CD4-positive, alpha-beta T cell treated with Interferon gamma for 1 hour (primary cell): ENCODE measurements around the gene FSTL4.

ENCODE experiments used
- DNase-seq: peaks from one replicate; pipeline ENCODE4 v3.0.0-alpha.2; 2020

The FSTL4 gene

DNA sequence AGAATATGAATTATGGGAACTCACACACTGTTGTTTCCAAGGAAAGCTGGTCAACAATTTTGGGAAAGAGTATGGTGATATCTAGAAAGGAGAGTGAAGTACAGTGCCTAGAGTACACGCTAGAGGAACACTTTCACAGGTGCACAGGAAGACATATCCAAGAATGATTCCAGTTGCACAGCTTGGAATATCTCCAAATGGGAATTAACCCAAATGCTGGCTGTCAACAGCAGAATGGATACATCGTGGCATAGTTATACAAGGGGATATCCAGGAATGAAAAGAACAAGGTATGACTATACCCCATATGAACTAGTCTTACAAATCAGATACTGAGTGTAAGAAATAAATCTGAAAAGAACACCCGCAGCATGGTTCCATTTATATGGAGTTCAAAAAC, 231.3 kb downstream of the FSTL4 start:
- DNase-seq, result no peak

DNA sequence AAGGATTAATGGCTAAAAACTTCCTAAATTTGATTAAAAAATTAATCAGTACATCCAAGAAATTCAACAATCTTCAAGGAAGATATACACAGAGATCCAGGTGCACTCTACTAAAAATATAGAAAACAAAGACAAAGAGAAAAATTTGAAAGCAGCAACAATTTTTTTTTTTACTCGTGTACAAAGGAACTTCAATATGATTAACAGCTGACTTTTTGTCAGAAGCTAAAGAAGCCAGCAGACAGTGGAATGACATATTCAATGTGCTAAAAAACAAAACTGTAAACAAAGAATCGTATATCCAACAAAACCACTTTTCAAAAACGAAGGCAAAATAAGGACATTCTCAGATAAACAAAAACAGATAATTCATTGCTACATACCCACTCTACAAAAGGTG, 234.6 kb downstream of the FSTL4 start:
- DNase-seq, result no peak

DNA sequence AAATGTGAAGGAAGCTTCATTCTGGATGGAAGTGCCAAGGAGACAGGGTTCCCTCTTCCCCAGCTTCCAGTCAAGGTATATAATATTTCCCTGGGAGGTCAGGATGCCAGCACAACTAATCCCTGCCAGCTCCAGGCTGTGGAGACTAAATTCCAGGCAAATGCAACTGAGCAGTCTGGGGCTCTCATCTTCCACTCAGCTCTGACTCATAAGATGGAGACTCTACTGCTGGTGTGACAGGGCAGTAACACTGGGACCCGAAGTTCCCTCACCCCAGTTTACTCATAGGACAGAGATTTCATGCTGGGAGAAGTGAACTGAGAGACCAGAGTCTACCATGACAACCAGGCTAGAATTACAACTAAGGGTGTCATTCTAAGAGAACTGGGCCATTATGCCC, 235.4 kb downstream of the FSTL4 start:
- no peak for DNase-seq

DNA sequence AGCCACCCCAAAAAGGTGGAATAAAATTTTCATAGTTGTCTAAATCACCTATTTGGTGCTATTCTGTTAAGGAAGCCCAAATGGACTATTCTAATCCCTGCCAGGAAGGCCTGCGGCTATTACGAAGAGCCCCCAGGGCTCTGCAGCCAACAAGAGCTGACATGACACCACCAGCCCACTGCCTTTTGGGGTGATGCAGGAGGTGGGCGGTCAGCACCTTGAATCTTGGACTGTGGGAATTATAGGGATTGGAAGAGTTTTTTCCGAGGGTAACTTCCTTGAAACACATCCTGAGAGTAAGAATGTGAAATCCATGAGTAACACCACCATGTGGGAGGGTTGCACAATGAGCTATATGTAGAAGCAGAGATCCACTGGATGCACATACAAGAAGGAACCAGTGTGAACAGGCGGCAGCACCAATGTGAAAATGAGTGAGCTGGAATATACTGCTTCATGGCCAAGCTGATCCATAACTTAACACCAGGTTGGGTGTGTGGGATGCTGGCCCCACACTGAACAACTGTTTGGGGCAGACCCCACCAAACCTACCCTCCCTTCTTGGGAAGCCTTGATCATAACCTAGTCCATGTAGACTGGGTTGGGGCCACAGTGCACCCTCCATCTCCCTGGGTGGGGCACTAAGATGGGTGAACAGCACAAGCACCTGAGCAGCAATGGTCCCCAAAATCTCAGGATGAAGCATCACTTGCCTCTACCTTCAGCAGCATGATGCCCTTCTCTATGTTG, 239.0 kb downstream of the FSTL4 start:
- no peak for DNase-seq

DNA sequence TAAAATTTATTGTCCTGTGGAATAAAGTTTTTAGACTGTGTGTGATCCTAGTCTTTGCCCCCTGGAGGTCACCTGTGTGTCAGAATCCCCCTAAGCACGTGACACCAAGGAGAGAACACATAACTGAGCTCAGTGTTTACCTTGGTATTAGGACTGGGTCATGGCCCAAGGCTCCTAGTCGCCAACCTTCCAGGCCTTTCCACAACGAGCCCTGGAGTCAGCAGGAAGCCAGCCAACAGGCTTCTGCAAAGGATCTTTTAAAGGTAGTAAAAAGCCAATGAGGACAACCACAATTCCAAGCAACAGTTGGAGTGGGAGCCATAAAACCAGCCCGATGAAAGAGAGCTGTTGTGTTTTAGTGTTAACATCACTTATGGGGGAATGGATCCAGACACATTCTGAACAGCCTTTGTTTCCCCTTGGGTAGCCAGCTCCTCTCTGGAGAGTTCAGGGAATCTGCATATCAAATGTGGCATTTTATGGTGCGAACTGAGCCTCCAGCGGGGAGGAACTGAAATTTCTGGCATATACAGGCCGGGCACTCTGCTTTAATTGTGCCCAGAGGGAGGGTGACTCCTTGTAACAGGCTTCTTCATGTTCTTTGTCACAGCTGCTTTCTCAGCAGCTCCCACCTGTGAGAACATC, 239.9 kb downstream of the FSTL4 start:
- DNase-seq, result no peak

DNA sequence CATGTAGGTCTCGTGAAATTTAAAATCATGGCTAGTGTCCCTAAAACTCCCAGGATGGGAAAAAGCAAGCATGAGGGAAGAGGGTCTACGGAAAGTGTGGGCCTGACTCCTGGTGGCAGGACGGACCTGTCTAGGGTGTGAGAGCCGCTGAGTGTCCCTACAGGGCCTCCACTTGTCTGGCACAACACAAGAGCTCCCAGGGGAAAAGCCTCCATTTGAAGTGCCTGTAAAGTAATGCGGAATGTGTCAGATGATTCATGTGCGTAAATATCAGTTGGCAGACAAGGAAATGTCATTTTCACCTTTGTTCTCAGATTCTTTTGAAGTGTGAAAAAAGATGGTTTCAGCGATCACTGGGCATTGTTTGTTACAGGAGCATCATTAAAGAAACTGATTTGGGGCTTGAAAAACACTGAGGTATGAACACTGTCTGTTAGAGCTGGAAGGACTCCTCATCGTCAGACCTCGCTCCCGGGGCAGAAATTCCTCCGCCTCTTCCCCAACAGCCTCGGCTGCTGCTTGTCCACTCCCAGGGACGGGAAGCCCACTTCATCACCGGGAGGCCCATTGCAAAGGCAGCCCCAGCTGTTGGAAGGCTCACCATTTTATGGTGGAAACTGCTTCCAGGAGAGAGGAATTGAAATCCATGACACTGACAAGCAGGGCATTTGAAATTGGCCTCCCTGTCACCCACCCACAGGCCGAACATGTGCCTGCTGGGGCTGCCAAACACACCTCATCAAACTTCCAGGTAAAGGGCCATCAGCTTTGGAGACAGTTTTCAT, 240.8 kb downstream of the FSTL4 start:
- no peak for DNase-seq

DNA sequence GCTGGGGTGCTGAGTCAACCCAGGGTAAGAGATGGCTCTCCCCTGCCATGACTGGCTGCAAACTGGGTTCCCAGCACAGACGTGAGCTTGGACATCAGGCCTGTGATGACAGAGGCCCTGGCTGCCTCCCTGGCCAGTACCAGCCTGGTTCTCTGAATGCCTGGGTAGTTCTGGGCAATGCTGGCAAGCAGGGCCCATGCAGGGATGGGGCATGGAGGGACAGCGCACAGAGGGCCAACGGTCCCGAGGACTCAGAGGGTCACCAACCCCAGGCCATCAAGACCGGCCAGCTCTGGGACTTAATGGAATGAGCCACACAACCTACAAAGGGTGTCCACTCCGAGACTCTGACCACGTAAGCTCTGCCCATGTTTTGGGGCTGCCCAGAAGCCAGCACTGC, 241.4 kb downstream of the FSTL4 start:
- DNase-seq, result no peak

DNA sequence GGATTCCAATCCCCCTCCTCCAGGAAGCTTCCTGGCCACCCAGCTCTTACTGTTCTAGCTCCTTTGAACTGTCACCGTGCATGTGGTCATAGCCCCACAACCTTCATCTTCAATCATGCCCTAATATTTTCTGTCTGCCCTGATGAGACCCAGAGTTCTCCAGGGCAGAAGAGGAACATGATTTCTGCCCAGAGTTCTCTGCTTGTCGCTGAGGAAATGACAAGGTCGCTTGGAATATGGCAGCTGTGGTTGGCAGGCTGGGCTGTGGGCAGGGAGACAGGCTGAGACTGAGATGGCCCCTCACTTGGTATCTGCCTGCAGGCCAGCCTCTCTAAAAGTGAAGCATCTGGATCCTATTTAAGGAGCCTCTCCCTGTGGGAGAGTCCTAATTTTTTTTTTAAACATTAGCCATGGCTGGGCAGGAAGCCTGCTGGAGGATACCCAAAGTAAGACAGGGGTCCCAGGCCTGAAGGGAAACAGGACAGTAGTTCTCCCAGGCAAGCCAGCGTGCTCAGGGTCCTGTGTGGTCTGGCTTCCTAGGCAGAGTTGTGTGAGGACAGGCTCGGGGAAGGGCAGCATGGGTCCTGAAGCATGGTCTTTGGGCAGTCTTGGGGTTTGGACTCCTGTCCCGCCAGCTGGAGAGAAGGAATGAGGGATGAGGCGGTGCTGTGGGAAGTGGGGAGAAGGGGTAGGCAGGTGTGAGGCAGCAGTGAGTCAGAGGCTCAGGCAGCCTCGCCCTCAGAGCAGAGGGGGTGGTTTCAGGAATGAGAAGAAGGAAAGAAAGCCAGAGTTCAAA, 242.1 kb downstream of the FSTL4 start:
- DNase-seq, result no peak

DNA sequence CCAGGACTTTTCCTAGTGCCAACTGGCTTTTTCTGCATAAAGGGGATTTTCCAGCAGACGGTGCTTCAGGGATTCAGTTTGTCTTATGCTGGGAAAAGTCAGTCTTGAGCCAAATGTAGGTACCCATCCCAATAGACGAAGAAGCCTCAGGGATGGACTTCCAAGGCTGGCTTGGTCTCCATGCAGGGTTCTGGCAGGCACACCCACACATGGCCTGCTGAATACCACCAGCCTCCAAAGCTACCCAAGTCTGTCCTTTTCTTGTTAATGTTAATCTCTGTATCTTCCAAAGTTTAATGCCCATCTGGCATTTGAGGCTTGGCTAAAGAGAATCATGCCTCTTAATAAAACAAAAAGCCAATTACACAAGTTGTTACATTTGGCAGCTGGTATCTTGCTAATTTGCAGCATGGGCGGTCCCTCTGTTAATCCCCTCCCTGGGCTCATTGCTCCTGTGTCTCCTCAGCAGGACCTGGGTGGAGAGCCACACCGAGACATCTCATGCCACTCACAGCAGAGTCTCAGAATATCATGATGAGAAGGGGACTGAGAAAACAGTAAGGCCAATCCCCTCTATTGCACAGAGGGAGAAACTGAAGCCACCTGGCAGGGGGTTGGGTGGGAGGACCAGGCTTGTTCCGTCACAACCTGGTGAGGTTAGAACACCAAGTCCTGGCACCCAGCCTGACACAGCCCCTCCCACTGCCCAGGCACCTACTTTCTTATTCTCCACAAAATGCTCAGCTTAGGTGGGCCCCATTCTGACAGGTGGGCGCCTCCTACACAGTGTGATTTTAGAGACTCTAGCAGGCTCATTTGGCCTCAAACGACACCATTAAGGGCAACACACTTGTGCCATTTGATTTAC, 243.2 kb downstream of the FSTL4 start:
- no peak for DNase-seq

DNA sequence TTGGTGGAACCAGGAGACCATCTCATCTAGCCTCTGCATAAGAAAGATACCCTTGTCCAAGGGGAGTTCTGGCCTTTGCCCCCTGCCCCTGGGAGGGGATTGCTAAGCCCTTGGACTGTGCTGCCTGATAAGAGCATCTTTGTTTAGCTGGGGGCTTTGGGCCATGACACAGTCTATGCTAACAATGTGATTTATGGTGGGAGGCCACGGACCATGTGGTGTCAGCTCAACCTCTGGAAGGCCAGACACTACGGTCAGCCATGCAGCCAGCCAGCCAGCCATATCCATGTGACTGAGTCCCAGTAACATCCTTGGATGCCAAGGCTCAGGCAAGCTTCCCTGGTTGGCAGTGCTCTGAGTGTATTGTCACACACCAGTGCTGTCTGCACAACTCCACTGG, 244.4 kb downstream of the FSTL4 start:
- no peak for DNase-seq

DNA sequence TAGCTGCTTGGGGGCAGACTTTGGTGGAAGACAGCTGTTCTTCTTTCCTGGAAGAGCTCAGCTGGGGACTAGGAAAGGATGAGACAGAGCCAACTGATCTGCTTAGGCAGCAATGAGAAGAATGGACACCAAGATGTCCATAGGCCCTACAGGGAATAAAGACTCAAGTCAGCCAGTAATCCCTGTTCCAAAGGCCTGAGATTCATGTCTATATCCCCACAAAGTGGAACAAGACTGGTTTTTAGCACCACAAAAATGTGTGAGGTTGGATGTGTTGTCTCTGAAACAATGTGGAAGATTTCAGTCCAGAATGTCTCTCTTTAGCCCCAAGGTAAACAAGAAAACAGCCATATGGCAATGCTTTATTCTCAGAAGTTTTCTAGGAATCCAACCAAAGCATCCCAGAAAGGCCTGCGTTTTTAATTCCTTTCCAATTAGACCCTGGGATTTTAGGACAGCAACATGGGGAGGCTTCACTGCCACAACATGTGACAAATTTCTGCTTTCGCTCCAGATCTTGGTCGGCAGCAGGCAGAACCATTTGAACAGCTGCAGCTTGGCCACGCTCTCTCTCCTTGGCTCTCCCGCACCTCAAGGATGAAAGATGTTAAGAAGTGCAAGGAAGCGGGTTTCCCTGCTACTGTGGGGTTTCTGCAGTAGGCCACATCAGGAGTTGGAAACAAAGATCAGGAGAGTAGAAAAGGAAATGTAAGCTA, 245.1 kb downstream of the FSTL4 start:
- DNase-seq, result no peak

DNA sequence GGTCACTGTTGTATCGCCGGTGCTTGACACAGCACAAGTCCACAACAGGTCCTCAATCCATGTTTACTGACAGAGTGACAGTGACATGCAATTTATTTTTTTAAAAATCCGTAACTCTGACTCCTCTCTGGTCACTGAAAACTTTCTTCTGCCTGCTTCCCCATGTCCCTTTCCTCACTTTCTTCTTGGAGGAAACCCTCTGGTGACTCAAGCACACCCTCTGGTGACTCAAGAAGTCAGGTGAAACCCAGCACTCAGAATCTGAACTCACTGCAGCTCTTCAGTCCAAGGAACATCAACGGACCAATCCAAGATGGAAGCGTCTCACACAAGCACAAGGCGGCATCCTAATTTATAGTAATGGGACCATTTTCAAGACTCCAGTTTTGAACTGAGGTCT, 245.9 kb downstream of the FSTL4 start:
- DNase-seq, result no peak

DNA sequence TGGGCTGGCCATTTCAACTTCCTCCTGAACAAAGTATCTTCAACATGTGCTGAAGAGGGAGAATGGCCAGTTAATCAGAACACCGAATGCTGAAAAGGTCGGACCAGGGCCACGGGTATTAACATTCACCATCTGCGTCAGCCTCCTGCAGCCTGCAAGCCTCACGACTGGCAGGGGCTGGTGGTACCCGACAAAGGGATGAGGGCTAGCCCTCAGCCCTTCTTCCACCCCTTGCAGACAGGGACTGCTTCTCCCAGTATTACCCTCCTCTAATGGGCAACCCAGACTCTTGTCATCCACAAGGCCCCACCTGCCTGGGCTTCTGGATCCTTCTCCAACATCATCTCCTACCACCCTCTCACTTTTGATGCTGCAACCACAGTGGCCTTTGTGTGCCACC, 246.6 kb downstream of the FSTL4 start:
- no peak for DNase-seq

DNA sequence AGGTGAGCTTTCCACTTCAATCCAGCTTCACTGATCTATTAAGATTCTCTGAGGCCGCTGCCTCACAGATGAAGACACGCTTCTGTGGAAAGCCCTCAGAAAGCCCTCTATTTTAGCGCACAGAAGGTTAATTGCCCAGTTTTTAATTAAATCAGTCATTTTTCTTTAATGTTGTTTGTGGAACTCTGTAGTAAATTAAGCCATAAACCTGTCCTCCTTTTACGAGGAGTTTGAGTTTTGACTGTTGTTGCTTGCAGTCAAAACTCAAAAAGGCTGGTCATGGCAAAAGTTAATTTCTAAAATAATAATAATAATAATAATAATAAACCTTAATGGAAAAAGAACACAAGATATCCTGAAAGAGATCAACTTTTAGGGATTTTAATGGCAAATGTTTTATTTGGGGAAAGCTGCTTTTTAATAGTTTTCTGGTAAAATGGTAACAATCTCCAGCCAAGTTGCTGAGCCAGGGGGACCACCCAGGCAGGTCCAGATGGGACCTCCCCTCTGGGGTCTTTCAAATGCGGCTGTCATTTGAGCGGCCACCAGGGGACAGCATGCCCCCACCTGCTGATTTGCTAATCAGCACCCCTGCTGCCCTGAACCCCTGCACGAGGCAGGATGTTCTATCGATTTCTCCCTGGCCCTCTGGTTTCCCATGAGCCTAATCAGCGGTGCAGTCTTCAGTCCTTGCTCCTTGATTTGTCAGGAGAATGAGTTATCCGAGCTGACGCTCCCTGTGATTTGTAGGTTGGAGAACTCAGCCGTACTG, 247.2 kb downstream of the FSTL4 start:
- no peak for DNase-seq

DNA sequence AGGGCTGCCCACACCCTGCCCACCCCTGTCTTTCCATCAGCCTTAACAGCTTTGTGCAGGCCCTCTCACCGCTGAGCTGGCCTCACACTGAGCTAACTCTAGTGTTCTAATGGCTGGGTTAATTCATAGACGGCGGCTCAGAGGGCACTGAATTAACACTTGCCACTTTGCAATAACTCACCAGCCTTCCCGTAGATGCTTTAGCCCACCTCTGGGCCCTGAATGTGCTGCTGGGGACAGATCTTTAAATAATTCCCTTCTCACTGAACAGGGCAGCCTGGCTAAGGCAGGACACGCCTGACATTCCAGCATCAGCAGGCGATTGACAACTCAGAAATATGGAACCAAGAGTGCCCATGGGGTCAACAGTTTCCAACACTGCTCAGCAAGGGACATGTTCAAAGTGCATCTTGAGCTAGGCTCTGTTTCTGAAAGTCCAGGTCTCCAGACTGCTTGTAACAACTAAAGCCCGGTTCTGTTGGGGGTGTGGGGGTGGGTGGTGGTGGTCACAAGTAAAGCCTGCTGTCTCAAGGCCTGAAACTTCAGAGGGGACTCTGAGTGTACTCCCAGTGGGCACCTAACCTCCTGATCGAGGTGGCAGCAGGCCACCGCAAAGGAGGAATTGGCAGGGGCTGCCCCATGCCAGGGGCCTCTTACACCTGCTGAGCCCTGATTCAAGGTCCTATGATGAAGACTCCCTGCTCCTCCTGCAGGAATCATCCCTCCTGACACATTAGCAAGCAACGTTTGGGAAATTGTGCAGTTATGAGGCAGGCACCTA, 248.3 kb downstream of the FSTL4 start:
- DNase-seq, result no peak

DNA sequence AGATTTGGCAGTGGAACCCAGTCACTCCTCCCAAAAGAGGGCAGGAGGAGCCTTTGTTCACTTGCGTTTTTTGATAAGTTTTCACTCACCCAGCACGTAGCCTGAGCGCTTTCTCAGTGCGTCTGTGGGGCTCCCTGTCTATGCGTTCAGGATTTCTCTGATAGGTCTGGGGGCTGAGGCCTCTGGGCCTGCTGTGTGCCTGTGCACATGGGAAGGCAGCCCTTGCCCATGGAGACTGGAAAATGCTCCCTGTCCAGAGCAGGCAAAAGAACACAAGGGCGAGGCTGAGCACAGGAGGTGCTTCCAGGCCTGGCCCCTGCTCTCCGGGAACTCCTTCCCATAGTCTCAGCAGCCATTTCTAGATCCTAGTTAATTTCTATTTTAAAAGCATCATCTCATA, 249.9 kb downstream of the FSTL4 start:
- no peak for DNase-seq

DNA sequence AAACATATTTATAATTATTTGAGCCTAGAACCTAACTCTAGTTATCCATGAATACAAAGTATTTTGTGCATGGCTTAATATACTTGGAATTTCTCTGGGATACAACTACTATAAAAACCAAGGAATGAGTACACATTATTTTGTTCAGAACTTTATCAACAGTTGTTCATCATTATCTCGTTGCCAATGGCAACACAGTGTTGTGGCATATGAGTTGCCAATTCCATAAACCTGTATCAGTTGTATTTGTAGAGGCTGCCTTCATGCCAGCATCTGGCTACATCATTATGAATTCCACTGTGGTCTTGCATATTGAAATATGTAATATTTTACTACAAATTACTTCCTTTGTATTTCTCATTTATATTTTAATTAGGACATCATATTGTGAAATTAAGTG, 250.4 kb downstream of the FSTL4 start:
- no peak for DNase-seq

DNA sequence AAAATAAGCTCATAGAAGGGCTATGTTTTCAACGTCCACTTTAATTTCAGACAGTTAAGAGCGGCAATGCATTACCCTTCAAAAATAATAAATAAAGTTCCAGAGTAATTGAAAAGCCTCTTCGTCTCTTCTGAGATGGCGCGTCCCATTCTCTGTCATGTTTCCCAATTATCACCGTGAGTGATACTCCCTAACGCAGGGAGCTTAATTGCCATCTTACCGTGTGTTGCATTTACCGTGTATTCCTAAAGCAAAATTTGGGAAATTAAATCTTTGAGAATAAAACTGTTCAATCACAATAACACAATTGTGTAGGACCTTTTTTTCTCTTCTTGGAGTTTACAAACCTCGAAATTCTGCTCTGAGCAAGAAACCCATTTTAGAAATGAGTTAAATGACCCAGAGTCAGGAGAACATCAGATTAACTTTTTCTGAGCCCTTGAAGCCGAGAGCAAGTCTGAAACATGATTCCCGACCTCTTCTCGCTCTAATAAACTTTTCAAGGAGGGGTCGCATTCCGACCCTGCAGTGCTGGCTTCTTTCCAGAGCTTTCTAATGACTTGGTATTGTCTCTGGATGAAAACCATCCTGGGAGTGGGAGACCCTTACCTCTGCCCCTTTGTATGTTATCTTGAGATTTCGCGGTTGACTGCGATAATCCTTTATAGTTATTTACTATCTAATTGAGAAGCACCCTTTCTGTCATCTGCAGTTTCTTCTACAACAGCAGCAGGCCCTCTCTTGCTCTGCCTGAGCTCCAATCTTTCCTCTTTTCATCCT, 251.5 kb downstream of the FSTL4 start:
- no peak for DNase-seq

DNA sequence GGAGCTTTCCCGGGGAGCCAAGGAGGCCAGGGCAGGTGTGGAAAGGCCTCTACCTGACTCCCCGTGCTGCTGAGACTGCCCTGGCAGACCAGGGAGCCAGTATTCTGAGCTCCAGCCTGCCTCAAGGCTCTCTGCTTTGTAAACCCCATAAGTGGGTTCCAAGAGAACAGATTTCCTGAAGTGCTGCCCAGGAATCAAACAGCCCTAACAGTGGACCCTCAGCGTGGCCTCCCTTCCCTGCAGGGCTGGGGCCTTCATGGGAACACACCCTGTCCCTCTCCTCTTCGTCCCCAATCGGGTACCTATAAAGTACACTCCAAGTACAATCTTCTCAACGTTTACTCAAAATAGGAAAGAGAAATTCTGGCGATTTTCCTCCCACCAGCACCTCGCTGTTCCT, 252.5 kb downstream of the FSTL4 start:
- DNase-seq, result no peak
